ENCODE data around the gene PSMC6. TPM values are rescaled to one million over a fixed set of nuclear protein-coding genes. Genes with fewer than 3 reads are reported as not detected.

The PSMC6 gene
- total and polyA plus RNA-seq, 4 donors: 76.3 to 107 (median 83.1) TPM

Other genes with a start within 250 kb of the PSMC6 start
- gene TXNDC16, start 154.7 kb upstream of the PSMC6 start, total RNA-seq: 10 to 100 TPM; 10.2 to 10.7 TPM
- gene TXNDC16, start 154.7 kb upstream of the PSMC6 start, polyA plus RNA-seq: 1 to 10 TPM; 2.5 to 8.6 TPM
- gene GPR137C, start 154.4 kb upstream of the PSMC6 start, total RNA-seq: 1 to 10 TPM in 1 of 2 donors, under 1 TPM in 1; 0.62 to 1.7 TPM
- gene GPR137C, start 154.4 kb upstream of the PSMC6 start, polyA plus RNA-seq: under 1 TPM; 0.13 to 0.28 TPM
- 10 to 100 TPM; 51.4 to 61.8 TPM for gene ERO1A, start 11.6 kb upstream of the PSMC6 start, total RNA-seq
- 10 to 100 TPM in 1 of 2 donors, 1 to 10 TPM in 1; 7.5 to 10.6 TPM for gene ERO1A, start 11.6 kb upstream of the PSMC6 start, polyA plus RNA-seq
- 10 to 100 TPM; 14.3 to 15.5 TPM for gene STYX, start 23.0 kb downstream of the PSMC6 start, total RNA-seq
- 10 to 100 TPM in 1 of 2 donors, 1 to 10 TPM in 1; 5.3 to 12.8 TPM for gene STYX, start 23.0 kb downstream of the PSMC6 start, polyA plus RNA-seq
- gene GNPNAT1, start 84.4 kb downstream of the PSMC6 start, total RNA-seq: 10 to 100 TPM; 17.6 to 32.4 TPM
- gene GNPNAT1, start 84.4 kb downstream of the PSMC6 start, polyA plus RNA-seq: 10 to 100 TPM in 1 of 2 donors, 1 to 10 TPM in 1; 9.8 to 16.3 TPM
- gene FERMT2, start 243.8 kb downstream of the PSMC6 start, total RNA-seq: 100 to 1,000 TPM; 205 to 310 TPM
- gene FERMT2, start 243.8 kb downstream of the PSMC6 start, polyA plus RNA-seq: 100 to 1,000 TPM in 1 of 2 donors, 10 to 100 TPM in 1; 63.0 to 120 TPM

All from aorta (tissue), 4 donors.